ENCODE measurements around the gene SERPINE1.
"Not testable (repeated sequence)": the region's sequence is repeated elsewhere in the genome, so short reads cannot be mapped to it uniquely, and the experiment has no call there.

The SERPINE1 gene

GRCh38 chr7:101092266-101092905 lies 34.5 kb upstream of the SERPINE1 start:
- not testable (repeated sequence) for H3K27ac ChIP-seq (ENCODE audit: low read depth in 2 of 2, low read length in 2 of 2); H3K9ac ChIP-seq (ENCODE audit: low read depth in 1 of 2, low read length in 2 of 2); H3K9me3 ChIP-seq (ENCODE audit: control insufficient read depth in 2 of 2, low read length in 2 of 2); H3K4me3 ChIP-seq (ENCODE audit: low read length in 2 of 2); H3K4me1 ChIP-seq (ENCODE audit: control insufficient read depth in 2 of 2, insufficient read depth in 2 of 2, low read length in 2 of 2); H3K27me3 ChIP-seq (ENCODE audit: control insufficient read depth in 2 of 2, insufficient read depth in 2 of 2, low read length in 2 of 2)
- H3K36me3 ChIP-seq (ENCODE audit: control insufficient read depth in 2 of 2, insufficient read depth in 2 of 2, low read length in 2 of 2): peaks cover 10 to 27% of the 10 kb centered on the region in 2 donors

DNA sequence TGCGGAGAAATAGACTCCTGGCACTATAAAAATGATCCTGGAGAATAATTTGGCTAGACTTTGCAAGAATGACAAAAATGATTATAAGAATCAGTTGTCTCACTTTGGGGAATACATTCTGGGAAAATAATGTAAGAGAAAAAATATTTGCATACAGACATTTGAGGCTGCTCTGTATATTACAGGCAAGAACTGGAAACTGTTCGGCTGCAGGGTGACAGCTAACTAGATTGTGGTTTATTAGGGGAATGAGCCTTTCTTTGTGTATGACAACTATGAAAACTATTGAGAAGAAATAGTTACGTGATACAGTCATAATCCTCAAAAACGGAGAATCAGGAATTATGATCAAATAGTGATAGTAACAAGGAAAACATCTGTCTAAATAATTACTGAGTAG lies 33.0 kb upstream of the SERPINE1 start:
- no peak overlapping the region for H3K4me3 ChIP-seq (ENCODE audit: low read length in 2 of 2)
- H3K36me3 ChIP-seq (ENCODE audit: control insufficient read depth in 2 of 2, insufficient read depth in 2 of 2, low read length in 2 of 2): peaks cover 0 to 14% of the 10 kb centered on the region in 2 donors
- no peak overlapping the region for H3K9ac ChIP-seq (ENCODE audit: low read depth in 1 of 2, low read length in 2 of 2)
- H3K9me3 ChIP-seq (ENCODE audit: control insufficient read depth in 2 of 2, low read length in 2 of 2): no peaks in the 10 kb centered on the region
- H3K27ac ChIP-seq (ENCODE audit: low read depth in 2 of 2, low read length in 2 of 2): no peak overlapping the region
- no peaks in the 10 kb centered on the region for H3K4me1 ChIP-seq (ENCODE audit: control insufficient read depth in 2 of 2, insufficient read depth in 2 of 2, low read length in 2 of 2)
- peaks cover 0 to 2% of the 10 kb centered on the region in 2 donors for H3K27me3 ChIP-seq (ENCODE audit: control insufficient read depth in 2 of 2, insufficient read depth in 2 of 2, low read length in 2 of 2)

DNA sequence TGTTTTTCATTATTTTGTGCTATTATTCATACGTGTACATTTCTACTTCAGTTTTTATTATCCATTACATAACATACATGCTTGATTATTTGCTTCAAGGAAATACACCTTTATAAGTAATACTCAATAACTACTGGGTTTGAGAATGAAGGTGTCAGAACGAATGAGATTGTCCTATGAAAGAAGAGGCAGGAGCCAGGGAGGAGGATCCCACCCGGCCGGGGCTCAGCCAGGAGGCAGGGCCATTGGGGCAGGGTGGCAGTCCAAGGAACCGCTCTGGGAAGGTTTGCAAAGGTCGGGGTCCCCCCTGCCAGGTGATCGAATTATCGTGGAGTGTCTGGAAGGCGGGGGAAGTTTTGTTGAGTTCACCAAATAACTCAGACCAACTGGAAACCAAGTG lies 32.5 kb upstream of the SERPINE1 start:
- no peak overlapping the region for H3K27ac ChIP-seq (ENCODE audit: low read depth in 2 of 2, low read length in 2 of 2)
- peaks cover 0 to 10% of the 10 kb centered on the region in 2 donors for H3K36me3 ChIP-seq (ENCODE audit: control insufficient read depth in 2 of 2, insufficient read depth in 2 of 2, low read length in 2 of 2)
- H3K27me3 ChIP-seq (ENCODE audit: control insufficient read depth in 2 of 2, insufficient read depth in 2 of 2, low read length in 2 of 2): peaks cover 0 to 2% of the 10 kb centered on the region in 2 donors
- H3K9me3 ChIP-seq (ENCODE audit: control insufficient read depth in 2 of 2, low read length in 2 of 2): no peaks in the 10 kb centered on the region
- H3K9ac ChIP-seq (ENCODE audit: low read depth in 1 of 2, low read length in 2 of 2): no peak overlapping the region
- no peaks in the 10 kb centered on the region for H3K4me1 ChIP-seq (ENCODE audit: control insufficient read depth in 2 of 2, insufficient read depth in 2 of 2, low read length in 2 of 2)
- H3K4me3 ChIP-seq (ENCODE audit: low read length in 2 of 2): no peak overlapping the region

- Histone ChIP-seq H3K4me1 (ENCODE audit: control insufficient read depth in 2 of 2, insufficient read depth in 2 of 2, low read length in 2 of 2) (no peaks in the 10 kb centered on the region), H3K27me3 (ENCODE audit: control insufficient read depth in 2 of 2, insufficient read depth in 2 of 2, low read length in 2 of 2) (peaks cover 0 to 2% of the 10 kb centered on the region in 2 donors), H3K27ac (ENCODE audit: low read depth in 2 of 2, low read length in 2 of 2) (no peak overlapping the region)
Measured at GRCh38 chr7:101094791-101095375, 32.0 kb upstream of the SERPINE1 start.

DNA sequence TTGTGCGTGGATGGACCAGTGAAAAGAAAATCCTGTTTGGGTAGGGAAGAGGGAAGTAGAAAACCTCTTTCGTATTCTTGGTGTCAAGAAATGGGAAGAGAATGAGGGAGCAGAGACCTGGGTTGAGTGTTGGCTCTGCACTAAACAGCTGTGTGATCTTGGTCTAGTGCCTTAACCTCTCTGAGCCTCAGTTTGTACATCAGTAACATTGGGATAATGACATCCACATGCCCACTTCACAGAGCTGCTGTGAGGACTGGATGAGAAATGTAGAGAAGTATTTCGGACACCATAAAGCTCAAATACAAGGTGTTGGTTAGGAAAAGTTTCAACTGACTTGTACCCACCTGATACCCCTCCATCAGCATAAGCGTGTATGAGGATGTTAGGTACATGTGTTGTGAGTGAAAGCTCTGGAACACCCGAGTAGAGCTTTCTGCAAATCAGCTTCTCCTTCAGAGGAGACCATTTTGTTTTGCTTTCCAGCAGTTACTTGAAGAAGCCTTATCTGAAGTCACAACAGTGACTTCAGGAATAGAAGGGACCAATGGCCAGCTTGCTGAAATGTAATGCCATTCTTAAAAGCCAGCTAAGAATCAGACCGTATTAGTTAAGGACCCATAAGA lies 30.5 kb upstream of the SERPINE1 start:
- Histone ChIP-seq H3K36me3 (ENCODE audit: control insufficient read depth in 2 of 2, insufficient read depth in 2 of 2, low read length in 2 of 2) (no peaks in the 10 kb centered on the region), H3K27me3 (ENCODE audit: control insufficient read depth in 2 of 2, insufficient read depth in 2 of 2, low read length in 2 of 2) (peaks cover 2% of the 10 kb centered on the region in 2 donors), H3K27ac (ENCODE audit: low read depth in 2 of 2, low read length in 2 of 2) (no peak overlapping the region), H3K9ac (ENCODE audit: low read depth in 1 of 2, low read length in 2 of 2) (no peak overlapping the region), H3K9me3 (ENCODE audit: control insufficient read depth in 2 of 2, low read length in 2 of 2) (no peaks in the 10 kb centered on the region), H3K4me1 (ENCODE audit: control insufficient read depth in 2 of 2, insufficient read depth in 2 of 2, low read length in 2 of 2) (peaks cover 0 to 2% of the 10 kb centered on the region in 2 donors), H3K4me3 (ENCODE audit: low read length in 2 of 2) (no peak overlapping the region)

More at GRCh38 chr7:101094791-101095375, 32.0 kb upstream of the SERPINE1 start:
- no peak overlapping the region for H3K9ac ChIP-seq (ENCODE audit: low read depth in 1 of 2, low read length in 2 of 2)
- H3K4me3 ChIP-seq (ENCODE audit: low read length in 2 of 2): no peak overlapping the region
- no peaks in the 10 kb centered on the region for H3K9me3 ChIP-seq (ENCODE audit: control insufficient read depth in 2 of 2, low read length in 2 of 2)
- H3K36me3 ChIP-seq (ENCODE audit: control insufficient read depth in 2 of 2, insufficient read depth in 2 of 2, low read length in 2 of 2): peaks cover 0 to 5% of the 10 kb centered on the region in 2 donors

DNA sequence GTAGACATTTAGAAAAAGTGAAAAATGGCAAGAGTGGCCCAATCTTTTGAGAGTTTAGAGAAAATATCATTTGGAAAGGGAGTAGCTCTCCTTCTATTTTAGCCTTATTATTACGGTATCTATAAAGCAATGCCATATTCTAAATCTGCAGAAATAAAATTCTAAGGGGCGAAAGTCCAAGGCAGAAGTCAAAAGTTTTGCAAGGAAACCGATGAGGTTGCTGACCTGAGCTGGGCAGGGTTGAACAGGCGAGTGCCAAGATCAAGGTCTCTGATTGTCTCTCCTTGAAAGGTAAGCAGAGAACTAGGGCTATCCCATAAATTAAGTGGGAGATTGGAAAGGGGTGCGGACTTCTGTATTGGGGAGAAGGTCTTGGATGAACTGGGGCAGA lies 30.0 kb upstream of the SERPINE1 start:
- no peak overlapping the region for H3K4me3 ChIP-seq (ENCODE audit: low read length in 2 of 2)
- H3K9ac ChIP-seq (ENCODE audit: low read depth in 1 of 2, low read length in 2 of 2): no peak overlapping the region
- peaks cover 0 to 2% of the 10 kb centered on the region in 2 donors for H3K4me1 ChIP-seq (ENCODE audit: control insufficient read depth in 2 of 2, insufficient read depth in 2 of 2, low read length in 2 of 2)
- H3K27ac ChIP-seq (ENCODE audit: low read depth in 2 of 2, low read length in 2 of 2): no peak overlapping the region
- H3K36me3 ChIP-seq (ENCODE audit: control insufficient read depth in 2 of 2, insufficient read depth in 2 of 2, low read length in 2 of 2): no peaks in the 10 kb centered on the region
- peaks cover 2% of the 10 kb centered on the region in 2 donors for H3K27me3 ChIP-seq (ENCODE audit: control insufficient read depth in 2 of 2, insufficient read depth in 2 of 2, low read length in 2 of 2)
- no peaks in the 10 kb centered on the region for H3K9me3 ChIP-seq (ENCODE audit: control insufficient read depth in 2 of 2, low read length in 2 of 2)

DNA sequence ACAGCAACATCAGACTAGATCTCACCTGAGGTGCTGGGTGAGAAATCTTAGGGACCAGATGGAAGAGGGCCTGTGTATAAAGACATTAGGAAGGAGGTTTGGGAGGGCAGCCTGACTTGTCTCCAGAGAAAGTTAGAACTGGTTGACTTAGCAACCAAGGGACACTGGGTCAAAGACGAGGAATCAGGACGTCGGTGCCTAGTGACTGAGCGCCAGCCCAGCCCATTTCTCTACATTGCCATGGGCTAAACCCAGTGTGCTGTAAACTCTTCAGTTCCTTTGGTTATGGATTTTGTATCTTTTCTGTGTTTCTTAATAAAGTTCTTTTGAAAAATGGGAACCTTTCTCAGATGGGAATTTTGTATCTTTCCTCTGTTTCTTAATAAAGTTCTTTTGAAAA lies 29.3 kb upstream of the SERPINE1 start:
- Histone ChIP-seq H3K4me1 (ENCODE audit: control insufficient read depth in 2 of 2, insufficient read depth in 2 of 2, low read length in 2 of 2) (peaks cover 0 to 2% of the 10 kb centered on the region in 2 donors), H3K27ac (ENCODE audit: low read depth in 2 of 2, low read length in 2 of 2) (no peak overlapping the region), H3K36me3 (ENCODE audit: control insufficient read depth in 2 of 2, insufficient read depth in 2 of 2, low read length in 2 of 2) (no peaks in the 10 kb centered on the region), H3K27me3 (ENCODE audit: control insufficient read depth in 2 of 2, insufficient read depth in 2 of 2, low read length in 2 of 2) (peaks cover 2% of the 10 kb centered on the region in 2 donors), H3K9ac (ENCODE audit: low read depth in 1 of 2, low read length in 2 of 2) (no peak overlapping the region), H3K4me3 (ENCODE audit: low read length in 2 of 2) (no peak overlapping the region), H3K9me3 (ENCODE audit: control insufficient read depth in 2 of 2, low read length in 2 of 2) (no peaks in the 10 kb centered on the region)

- Histone ChIP-seq H3K4me1 (ENCODE audit: control insufficient read depth in 2 of 2, insufficient read depth in 2 of 2, low read length in 2 of 2) (peaks cover 0 to 5% of the 10 kb centered on the region in 2 donors), H3K27ac (ENCODE audit: low read depth in 2 of 2, low read length in 2 of 2) (peak overlapping the region; percentile 5 to 52), H3K9ac (ENCODE audit: low read depth in 1 of 2, low read length in 2 of 2) (no peak overlapping the region), H3K36me3 (ENCODE audit: control insufficient read depth in 2 of 2, insufficient read depth in 2 of 2, low read length in 2 of 2) (no peaks in the 10 kb centered on the region), H3K4me3 (ENCODE audit: low read length in 2 of 2) (no peak overlapping the region), H3K9me3 (ENCODE audit: control insufficient read depth in 2 of 2, low read length in 2 of 2) (no peaks in the 10 kb centered on the region), H3K27me3 (ENCODE audit: control insufficient read depth in 2 of 2, insufficient read depth in 2 of 2, low read length in 2 of 2) (peaks cover 2% of the 10 kb centered on the region in 2 donors)
Measured at GRCh38 chr7:101099969-101100781, 26.7 kb upstream of the SERPINE1 start.

GRCh38 chr7:101100858-101101847 lies 25.8 kb upstream of the SERPINE1 start:
- Histone ChIP-seq H3K36me3 (ENCODE audit: control insufficient read depth in 2 of 2, insufficient read depth in 2 of 2, low read length in 2 of 2) (no peaks in the 10 kb centered on the region), H3K9ac (ENCODE audit: low read depth in 1 of 2, low read length in 2 of 2) (no peak overlapping the region), H3K27ac (ENCODE audit: low read depth in 2 of 2, low read length in 2 of 2) (peak overlapping the region in 1 of 2 donors; percentile 52), H3K9me3 (ENCODE audit: control insufficient read depth in 2 of 2, low read length in 2 of 2) (no peaks in the 10 kb centered on the region), H3K4me3 (ENCODE audit: low read length in 2 of 2) (no peak overlapping the region), H3K4me1 (ENCODE audit: control insufficient read depth in 2 of 2, insufficient read depth in 2 of 2, low read length in 2 of 2) (peaks cover 0 to 5% of the 10 kb centered on the region in 2 donors), H3K27me3 (ENCODE audit: control insufficient read depth in 2 of 2, insufficient read depth in 2 of 2, low read length in 2 of 2) (peaks cover 2% of the 10 kb centered on the region in 2 donors)
